Cerebellar cortex (tissue), 1 donor: ENCODE results near the gene SH2B3.

Source experiments
- DNase-seq: peaks from one replicate; pipeline ENCODE4 v3.0.0-alpha.2; 2015; ENCODE audit warnings: low spot score

Gene SH2B3

DNA sequence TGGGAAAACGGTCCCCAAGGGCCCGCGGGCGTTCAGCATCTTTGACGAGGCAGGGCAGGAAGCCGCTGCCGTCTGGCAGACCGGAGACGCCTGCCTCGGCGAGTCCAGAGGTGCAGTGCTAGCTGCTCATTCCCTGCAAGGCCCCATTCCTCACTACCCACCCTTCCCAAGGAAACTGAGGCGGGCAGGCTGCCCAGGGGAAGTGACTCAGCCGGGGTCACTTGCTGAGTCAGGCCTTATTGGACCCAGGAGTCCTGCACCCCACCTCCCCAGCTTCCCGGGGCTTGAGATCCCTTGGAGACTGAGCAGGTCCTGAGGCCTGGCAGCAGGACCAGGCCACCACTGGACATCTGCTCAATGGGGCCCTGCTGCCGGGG, 3.7 kb downstream of the SH2B3 start:
- no peak for DNase-seq

GRCh38 chr12:111409780-111410430, 4.2 kb downstream of the SH2B3 start:
- no peak for DNase-seq

DNA sequence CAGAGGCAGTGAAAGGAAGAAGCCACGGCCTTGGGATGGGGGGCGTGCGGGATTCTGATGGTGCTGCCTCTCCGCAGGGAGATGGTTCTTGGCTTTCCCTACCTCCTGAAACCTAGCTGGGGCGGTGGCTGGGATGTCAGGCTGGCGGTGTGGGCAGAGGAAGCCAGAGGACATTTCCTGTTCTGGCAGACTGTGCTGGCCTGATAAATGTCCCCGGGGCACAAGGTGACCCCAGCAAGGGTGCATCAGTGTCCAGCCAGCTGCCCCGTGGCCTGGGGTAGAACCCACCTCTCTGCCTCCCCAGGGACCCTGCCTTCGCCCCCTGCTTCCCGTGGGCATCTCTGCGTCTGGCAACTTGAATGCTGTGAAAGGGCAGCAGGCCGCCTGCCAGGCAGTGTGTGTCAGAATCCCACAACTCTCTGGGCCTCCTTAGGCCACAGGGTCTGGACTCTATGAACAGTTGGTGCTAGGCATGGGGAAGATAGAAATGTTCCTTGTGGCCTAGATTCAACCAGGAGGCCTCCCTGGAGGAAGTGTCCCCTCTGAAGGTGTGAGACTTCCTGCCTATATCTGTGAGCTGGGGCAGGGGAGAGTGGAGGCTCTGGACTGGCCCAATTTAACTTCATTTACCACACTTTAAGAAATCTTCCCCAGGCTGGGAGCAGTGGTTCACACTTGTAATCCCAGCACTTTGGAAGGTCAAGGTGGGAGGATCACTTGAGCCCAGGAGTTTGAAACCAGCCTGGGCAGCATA, 4.9 kb downstream of the SH2B3 start:
- no peak for DNase-seq

DNA sequence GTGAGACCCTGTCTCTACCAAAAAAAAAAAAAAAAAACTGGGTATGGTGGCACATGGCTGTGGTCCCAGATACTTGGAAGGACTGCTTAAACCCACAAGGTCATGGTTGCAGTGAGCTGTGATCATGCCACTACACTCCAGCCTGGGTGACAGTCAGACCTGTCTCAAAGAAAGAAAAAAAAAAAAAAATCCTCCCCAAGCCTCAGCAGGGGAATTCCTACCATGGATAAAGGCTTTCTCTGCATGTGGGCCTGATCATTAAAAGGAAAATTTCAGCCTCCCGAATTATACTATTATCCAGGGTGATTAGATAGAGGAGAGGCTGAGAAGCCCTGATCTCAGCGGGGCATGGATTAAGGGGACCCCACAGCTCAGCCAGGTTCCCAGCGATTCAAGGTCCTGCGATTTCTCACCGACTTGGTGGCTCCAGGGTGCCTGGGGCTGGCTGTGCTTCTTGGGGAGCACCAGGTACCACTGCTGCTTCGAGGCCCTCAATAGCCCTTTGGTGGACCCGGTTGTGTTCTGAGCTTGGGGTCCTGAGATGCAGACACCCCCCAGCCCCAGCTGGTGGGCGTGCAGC, 5.6 kb downstream of the SH2B3 start:
- DNase-seq, result no peak

GRCh38 chr12:111412007-111412829, 6.5 kb downstream of the SH2B3 start:
- no peak for DNase-seq

- DNase-seq, result no peak
Measured at GRCh38 chr12:111412830-111413441, 7.2 kb downstream of the SH2B3 start.

- no peak for DNase-seq
Measured at GRCh38 chr12:111413442-111414086, 7.8 kb downstream of the SH2B3 start.

GRCh38 chr12:111414711-111415252, 9.1 kb downstream of the SH2B3 start:
- no peak for DNase-seq

DNA sequence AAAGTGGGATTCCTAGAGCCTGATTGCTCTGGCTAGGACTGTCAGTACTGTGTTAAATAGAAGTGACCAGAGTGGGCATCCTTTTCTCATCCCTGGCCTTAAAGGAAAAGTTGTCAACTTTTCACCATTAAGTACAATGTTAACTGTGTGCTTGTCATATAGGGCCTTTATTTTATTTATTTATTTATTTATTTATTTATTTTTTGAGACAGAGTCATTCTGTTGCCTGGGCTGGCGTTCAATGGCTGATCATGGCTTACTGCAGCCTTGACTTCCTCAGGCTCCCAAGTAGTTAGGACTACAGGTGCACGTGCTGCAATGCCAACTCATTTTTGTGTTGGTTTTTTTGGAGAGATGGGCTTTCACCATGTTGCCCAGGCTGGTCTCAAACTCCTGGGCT, 11.6 kb downstream of the SH2B3 start:
- DNase-seq, result no peak

DNA sequence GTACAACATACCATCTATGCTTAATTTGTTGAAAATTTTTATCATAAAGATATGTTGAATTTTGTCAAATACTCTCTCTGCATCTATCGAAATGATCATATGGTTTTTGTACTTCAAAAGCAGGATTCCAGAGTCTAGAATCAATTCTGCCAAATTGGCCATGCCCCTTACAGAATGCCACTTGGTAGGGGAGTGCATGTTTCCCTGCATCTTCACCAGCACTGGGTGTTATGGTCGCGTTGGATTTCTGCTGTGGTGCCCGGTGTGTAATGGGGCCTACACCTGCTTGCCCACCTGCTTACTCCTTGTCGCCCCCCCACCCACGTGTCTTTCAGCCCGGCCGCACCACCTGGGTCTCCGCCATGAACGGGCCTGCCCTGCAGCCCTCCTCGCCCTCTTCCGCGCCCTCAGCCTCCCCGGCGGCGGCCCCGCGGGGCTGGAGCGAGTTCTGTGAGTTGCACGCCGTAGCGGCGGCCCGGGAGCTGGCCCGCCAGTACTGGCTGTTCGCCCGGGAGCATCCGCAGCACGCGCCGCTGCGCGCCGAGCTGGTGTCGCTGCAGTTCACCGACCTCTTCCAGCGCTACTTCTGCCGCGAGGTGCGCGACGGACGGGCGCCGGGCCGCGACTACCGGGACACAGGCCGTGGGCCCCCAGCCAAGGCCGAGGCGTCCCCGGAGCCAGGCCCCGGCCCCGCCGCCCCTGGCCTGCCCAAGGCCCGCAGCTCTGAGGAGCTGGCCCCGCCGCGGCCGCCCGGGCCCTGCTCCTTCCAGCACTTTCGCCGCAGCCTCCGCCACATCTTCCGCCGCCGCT, 12.3 kb downstream of the SH2B3 start:
- no peak for DNase-seq

DNA sequence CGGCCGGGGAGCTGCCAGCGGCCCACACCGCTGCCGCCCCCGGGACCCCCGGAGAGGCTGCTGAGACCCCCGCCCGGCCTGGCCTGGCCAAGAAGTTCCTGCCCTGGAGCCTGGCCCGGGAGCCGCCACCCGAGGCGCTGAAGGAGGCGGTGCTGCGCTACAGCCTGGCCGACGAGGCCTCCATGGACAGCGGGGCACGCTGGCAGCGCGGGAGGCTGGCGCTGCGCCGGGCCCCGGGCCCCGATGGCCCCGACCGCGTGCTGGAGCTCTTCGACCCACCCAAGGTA, 12.8 kb downstream of the SH2B3 start:
- no peak for DNase-seq

DNA sequence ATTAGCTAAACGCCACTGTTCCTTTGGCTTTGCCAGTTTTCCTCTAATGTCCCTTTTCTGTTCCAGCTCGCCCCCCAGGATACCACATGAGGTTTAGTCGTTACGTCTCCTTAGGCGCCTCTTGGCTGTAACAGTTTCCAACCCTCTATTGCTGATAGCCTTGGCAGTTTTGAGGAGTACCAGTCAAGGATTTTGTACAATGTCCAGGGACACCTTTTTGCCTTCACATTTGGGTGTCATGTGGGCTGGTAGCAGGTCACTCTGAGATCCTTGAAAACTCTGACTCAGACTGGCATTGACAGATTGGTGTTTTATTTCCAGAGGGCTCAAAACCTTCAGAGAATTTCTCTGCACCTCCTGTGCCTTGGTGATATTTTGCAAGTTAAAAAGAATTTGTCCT, 14.1 kb downstream of the SH2B3 start:
- DNase-seq, result no peak

GRCh38 chr12:111420494-111420893, 14.8 kb downstream of the SH2B3 start:
- no peak for DNase-seq

- no peak for DNase-seq
Measured at GRCh38 chr12:111424189-111424792, 18.6 kb downstream of the SH2B3 start.

DNA sequence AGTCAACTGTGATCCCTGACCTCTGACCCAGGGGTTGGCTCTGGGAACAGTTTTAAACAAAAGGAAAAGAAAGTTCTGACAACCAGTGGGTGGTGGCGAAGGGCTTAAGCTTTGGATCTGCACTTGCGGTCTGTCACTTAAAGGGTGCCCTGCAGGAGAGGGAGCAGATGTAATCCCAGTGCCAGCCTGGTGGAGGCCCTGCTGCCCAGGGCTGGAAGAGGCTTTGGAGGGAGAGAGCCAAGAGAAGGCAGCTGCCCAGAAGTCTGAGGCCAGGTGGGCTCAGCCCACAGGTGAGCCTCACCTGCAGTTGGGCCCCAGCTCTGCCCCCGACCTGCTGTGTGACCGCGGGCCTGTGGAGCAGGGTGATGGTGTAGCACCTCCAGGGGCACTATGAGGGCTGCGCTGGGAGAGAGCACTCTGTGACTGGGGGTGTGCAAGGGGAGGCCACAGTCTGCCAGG, 19.1 kb downstream of the SH2B3 start:
- no peak for DNase-seq

DNA sequence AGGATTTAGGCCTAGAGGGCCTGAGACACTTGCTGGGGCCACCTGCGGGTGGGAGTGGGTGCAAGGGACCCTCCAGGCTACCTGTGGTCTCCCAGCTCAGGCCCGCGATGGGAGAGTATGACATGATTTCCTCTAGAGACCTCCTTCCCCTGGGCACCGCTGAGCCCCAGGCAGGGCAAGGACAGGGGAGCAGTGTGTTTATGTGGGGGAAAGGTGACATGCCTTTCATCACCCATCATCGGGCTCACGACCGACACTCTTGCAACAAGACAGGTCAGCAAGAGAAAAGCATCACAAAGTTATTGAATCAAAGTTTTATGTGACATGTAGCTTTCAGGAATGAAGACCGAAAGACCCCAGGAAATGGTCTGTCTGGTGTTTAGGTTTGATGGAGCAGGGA, 19.9 kb downstream of the SH2B3 start:
- DNase-seq, result no peak

GRCh38 chr12:111426344-111427185, 20.8 kb downstream of the SH2B3 start:
- no peak for DNase-seq

- no peak for DNase-seq
Measured at GRCh38 chr12:111427417-111428074, 21.8 kb downstream of the SH2B3 start.
